Measurements from ENCODE around the gene LIMK1.

DNA sequence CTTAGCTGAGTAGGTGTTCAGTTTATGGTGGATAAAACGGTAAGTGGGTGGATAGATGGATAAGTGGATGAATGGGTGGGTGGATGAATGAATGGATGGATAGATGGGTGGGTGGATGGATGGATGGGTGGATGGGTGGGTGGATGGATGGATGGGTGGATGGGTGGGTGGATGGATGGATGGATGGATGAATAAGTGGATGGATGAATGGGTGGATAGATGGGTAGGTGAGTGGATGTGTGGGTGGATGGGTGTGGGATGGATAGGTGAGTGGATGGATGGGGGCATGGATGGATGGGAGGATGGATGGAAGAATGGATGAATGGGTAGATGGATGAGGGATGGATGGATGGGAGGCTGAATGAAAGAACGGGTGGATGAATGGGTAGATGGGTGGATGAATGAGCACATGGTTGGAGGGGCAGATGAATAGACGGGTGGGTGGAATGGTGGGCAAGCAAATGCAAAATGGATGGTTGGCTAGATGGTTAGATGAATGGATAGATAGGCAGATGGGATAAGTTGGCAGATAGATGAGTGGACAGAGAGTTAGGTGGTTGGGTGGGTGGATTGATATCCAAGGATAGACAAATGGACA is 29.9 kb upstream of the LIMK1 start:
- TF ChIP-seq EZH2 (optimal IDR thresholded peaks at IDR 0.05; ENCODE audit: low read depth, low read length): no peak
- TF ChIP-seq, protein P1, sequence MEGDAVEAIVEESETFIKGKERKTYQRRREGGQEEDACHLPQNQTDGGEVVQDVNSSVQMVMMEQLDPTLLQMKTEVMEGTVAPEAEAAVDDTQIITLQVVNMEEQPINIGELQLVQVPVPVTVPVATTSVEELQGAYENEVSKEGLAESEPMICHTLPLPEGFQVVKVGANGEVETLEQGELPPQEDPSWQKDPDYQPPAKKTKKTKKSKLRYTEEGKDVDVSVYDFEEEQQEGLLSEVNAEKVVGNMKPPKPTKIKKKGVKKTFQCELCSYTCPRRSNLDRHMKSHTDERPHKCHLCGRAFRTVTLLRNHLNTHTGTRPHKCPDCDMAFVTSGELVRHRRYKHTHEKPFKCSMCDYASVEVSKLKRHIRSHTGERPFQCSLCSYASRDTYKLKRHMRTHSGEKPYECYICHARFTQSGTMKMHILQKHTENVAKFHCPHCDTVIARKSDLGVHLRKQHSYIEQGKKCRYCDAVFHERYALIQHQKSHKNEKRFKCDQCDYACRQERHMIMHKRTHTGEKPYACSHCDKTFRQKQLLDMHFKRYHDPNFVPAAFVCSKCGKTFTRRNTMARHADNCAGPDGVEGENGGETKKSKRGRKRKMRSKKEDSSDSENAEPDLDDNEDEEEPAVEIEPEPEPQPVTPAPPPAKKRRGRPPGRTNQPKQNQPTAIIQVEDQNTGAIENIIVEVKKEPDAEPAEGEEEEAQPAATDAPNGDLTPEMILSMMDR (IDR thresholded peaks at IDR 0.05; ENCODE audit: low read length): no peak
